ENCODE data around the gene CRYBG1.

Gene CRYBG1

GRCh38 chr6:106614166-106614565, 253.6 kb downstream of the CRYBG1 start:
- DNase-seq = no peak

GRCh38 chr6:106614592-106615257, 254.2 kb downstream of the CRYBG1 start:
- no peak for DNase-seq

GRCh38 chr6:106617302-106617701, 256.8 kb downstream of the CRYBG1 start:
- DNase-seq = no peak

- DNase-seq = no peak
These were observed 257.3 kb downstream of the CRYBG1 start for GRCh38 chr6:106617857-106618256.

GRCh38 chr6:106618324-106618723, 257.8 kb downstream of the CRYBG1 start:
- DNase-seq = no peak

- DNase-seq = no peak
These were observed 258.7 kb downstream of the CRYBG1 start for GRCh38 chr6:106619223-106619622.

GRCh38 chr6:106620931-106621672, 260.6 kb downstream of the CRYBG1 start:
- DNase-seq = no peak

Measured in NCI-H1694 treated with DMSO at 0.1 percent for 48 hours (cell line).